Parathyroid adenoma (tissue), 2 donors: ENCODE results near the gene SLC25A2.

ENCODE experiments used
- H2AFZ ChIP-seq: fragments of 300-600 bp; sonication (generic); one replicate; pipeline ENCODE4 v1.7.0; 2017; ENCODE audit warnings: antibody characterized with exemption, mild to moderate bottlenecking
- H3K27ac ChIP-seq: fragments of 300-600 bp; sonication (generic); one replicate; pipeline ENCODE4 v1.7.0; 2017
- H3K27me3 ChIP-seq: fragments of 300-600 bp; sonication (generic); one replicate; pipeline ENCODE4 v1.7.0; 2017; ENCODE audit warnings: low read length; ENCODE audit not compliant: control insufficient read depth, insufficient read depth
- H3K36me3 ChIP-seq: fragments of 300-600 bp; sonication (generic); one replicate; pipeline ENCODE4 v1.7.0; 2017; ENCODE audit warnings: low read length; ENCODE audit not compliant: control insufficient read depth, insufficient read depth
- H3K4me1 ChIP-seq: fragments of 300-600 bp; sonication (generic); one replicate; pipeline ENCODE4 v1.7.0; 2017; ENCODE audit warnings: control low read depth
- H3K4me2 ChIP-seq: fragments of 300-600 bp; sonication (generic); one replicate; pipeline ENCODE4 v1.7.0; 2017; ENCODE audit warnings: low read length
- H3K4me3 ChIP-seq: fragments of 300-600 bp; sonication (generic); one replicate; pipeline ENCODE4 v1.7.0; 2017; ENCODE audit warnings: low read depth, low read length
- H3K79me2 ChIP-seq: fragments of 300-600 bp; sonication (generic); one replicate; pipeline ENCODE4 v1.7.0; 2017; ENCODE audit warnings: control low read depth
- H3K9ac ChIP-seq: fragments of 300-600 bp; sonication (generic); one replicate; pipeline ENCODE4 v1.7.0; 2017; ENCODE audit warnings: mild to moderate bottlenecking
- H3K9me3 ChIP-seq: fragments of 300-600 bp; sonication (generic); one replicate; pipeline ENCODE4 v1.7.0; 2017; ENCODE audit warnings: low read length; ENCODE audit not compliant: control insufficient read depth
- CTCF ChIP-seq: fragments of 300-600 bp; sonication (generic); IDR thresholded peaks from one replicate; pipeline ENCODE4 v1.7.0; 2017; ENCODE audit warnings: antibody characterized with exemption, mild to moderate bottlenecking
- donor health status: primary hyperparathyroidism.

The SLC25A2 gene

GRCh38 chr5:141306630-141307029, 2.8 kb upstream of the SLC25A2 start:
- no peaks in the 10 kb centered on the region for H3K4me1 ChIP-seq
- H3K27ac ChIP-seq, result no peak overlapping the region
- H3K9me3 ChIP-seq, result no peaks in the 10 kb centered on the region
- no peak overlapping the region for H3K4me2 ChIP-seq
- H3K4me3 ChIP-seq, result no peak overlapping the region
- no peak for TF ChIP-seq CTCF
- no peaks in the 10 kb centered on the region for H3K36me3 ChIP-seq
- H3K9ac ChIP-seq, result no peak overlapping the region
- no peak overlapping the region for H2AFZ ChIP-seq
- H3K27me3 ChIP-seq, result no peaks in the 10 kb centered on the region
- H3K79me2 ChIP-seq, result no peaks in the 10 kb centered on the region

- H2AFZ ChIP-seq, result no peak overlapping the region
- no peak for TF ChIP-seq CTCF
- H3K4me3 ChIP-seq, result no peak overlapping the region
- H3K27me3 ChIP-seq, result no peaks in the 10 kb centered on the region
- H3K9me3 ChIP-seq, result no peaks in the 10 kb centered on the region
- no peak overlapping the region for H3K4me2 ChIP-seq
- H3K9ac ChIP-seq, result no peak overlapping the region
- H3K36me3 ChIP-seq, result no peaks in the 10 kb centered on the region
- H3K4me1 ChIP-seq, result no peaks in the 10 kb centered on the region
- no peaks in the 10 kb centered on the region for H3K79me2 ChIP-seq
- no peak overlapping the region for H3K27ac ChIP-seq
Measured at GRCh38 chr5:141298376-141298775, 5.5 kb downstream of the SLC25A2 start.

- H3K9me3 ChIP-seq, result peaks cover 3% of the 10 kb centered on the region
Measured at GRCh38 chr5:141272906-141273305, 30.9 kb downstream of the SLC25A2 start.

GRCh38 chr5:141269195-141269594, 34.7 kb downstream of the SLC25A2 start:
- H3K9ac ChIP-seq, result no peak overlapping the region
- no peak overlapping the region for H3K27ac ChIP-seq
- no peak overlapping the region for H3K4me2 ChIP-seq
- no peak overlapping the region for H2AFZ ChIP-seq
- no peaks in the 10 kb centered on the region for H3K27me3 ChIP-seq
- no peaks in the 10 kb centered on the region for H3K4me1 ChIP-seq
- H3K9me3 ChIP-seq, result peaks cover 12% of the 10 kb centered on the region
- H3K4me3 ChIP-seq, result no peak overlapping the region
- peaks cover 3% of the 10 kb centered on the region for H3K36me3 ChIP-seq
- H3K79me2 ChIP-seq, result no peaks in the 10 kb centered on the region
- TF ChIP-seq CTCF, result no peak

More at GRCh38 chr5:141272906-141273305, 30.9 kb downstream of the SLC25A2 start:
- no peak for TF ChIP-seq CTCF
- H3K36me3 ChIP-seq, result no peaks in the 10 kb centered on the region
- no peak overlapping the region for H3K4me3 ChIP-seq
- H3K27ac ChIP-seq, result no peak overlapping the region
- no peak overlapping the region for H2AFZ ChIP-seq
- no peak overlapping the region for H3K4me2 ChIP-seq
- H3K27me3 ChIP-seq, result no peaks in the 10 kb centered on the region
- H3K9ac ChIP-seq, result no peak overlapping the region
- no peaks in the 10 kb centered on the region for H3K4me1 ChIP-seq
- no peaks in the 10 kb centered on the region for H3K79me2 ChIP-seq

- no peak for TF ChIP-seq CTCF
Measured at GRCh38 chr5:141261238-141261546, 42.7 kb downstream of the SLC25A2 start.

More at GRCh38 chr5:141261238-141261546, 42.7 kb downstream of the SLC25A2 start:
- Histone ChIP-seq H3K9ac (no peak overlapping the region), H3K36me3 (peaks cover 3% of the 10 kb centered on the region), H3K79me2 (no peaks in the 10 kb centered on the region), H3K27me3 (no peaks in the 10 kb centered on the region), H3K4me1 (no peaks in the 10 kb centered on the region), H3K4me3 (no peak overlapping the region), H2AFZ (no peak overlapping the region), H3K4me2 (no peak overlapping the region), H3K9me3 (peaks cover 14% of the 10 kb centered on the region), H3K27ac (no peak overlapping the region)
